ENCODE data around the gene UBE3C.

- TF ChIP-seq MAX (IDR thresholded peaks at IDR 0.05) (no peak), RAD21 (IDR thresholded peaks at IDR 0.05; ENCODE audit: low read depth) (no peak), TEAD4 (IDR thresholded peaks at IDR 0.05) (no peak), USF1 (IDR thresholded peaks at IDR 0.05) (no peak), FOXM1 (IDR thresholded peaks at IDR 0.05; ENCODE audit: borderline replicate concordance, low read depth) (no peak), YY1 (IDR thresholded peaks at IDR 0.05; ENCODE audit: low read depth) (no peak), NFIC (IDR thresholded peaks at IDR 0.05) (no peak), CREB1 (IDR thresholded peaks at IDR 0.05; ENCODE audit: low read depth) (no peak), TAF1 (IDR thresholded peaks at IDR 0.05; ENCODE audit: low read depth) (no peak), REST (IDR thresholded peaks at IDR 0.05; ENCODE audit: low read depth) (no peak), EP300 (IDR thresholded peaks at IDR 0.05; ENCODE audit: borderline replicate concordance) (no peak)
Measured at GRCh38 chr7:157306846-157307838, 168.4 kb downstream of the UBE3C start.

All from Ishikawa (cell line).